ENCODE measurements around the gene CYP1A2.

The CYP1A2 gene

DNA sequence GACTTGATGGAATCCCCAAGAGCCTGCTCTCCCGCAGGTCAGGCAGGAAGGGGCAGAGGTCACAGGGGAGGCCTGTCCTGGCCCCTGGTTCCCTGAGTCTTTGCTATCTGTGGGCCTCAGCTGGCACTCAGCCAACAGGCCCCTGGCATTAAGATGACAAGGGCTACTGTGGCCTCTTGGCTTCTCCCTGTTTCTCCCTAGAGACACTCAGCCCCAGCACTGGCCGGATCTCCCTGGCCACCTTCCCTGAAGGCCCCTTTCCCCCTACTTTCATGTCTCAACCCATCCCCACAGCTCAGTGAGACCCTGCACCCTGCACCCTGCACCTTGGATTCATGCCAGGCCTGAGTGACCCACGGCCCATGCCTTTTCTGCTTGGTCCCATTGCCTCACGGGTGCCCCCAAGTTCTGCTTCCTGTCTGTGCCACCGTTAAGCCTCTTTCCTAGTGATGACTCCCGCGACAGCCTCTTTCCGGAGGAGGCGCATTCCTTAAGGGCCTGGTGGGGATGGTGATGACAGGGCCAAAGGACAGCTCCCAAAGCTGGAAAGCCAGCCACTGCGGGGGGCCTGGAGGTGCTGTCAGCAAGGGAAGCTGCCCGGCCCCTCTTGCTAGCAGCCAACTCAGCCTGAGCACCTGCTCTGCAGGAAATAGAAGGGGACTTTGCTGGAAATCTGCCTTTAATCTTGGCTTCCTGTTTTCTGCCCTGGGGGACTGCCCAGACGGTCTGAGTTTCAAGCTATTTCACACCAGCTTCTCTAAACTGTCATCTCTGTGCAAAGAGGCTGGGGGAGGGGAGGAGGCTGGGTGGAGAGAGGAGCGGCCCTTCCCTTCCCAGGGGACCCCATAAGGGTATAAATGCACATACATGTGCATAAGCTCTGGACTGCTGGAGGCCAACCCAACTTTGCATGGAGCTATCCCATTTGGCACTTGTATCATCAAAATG lies 28.4 kb downstream of the CYP1A2 start:
- H3K27ac ChIP-seq = no peak overlapping the region

DNA sequence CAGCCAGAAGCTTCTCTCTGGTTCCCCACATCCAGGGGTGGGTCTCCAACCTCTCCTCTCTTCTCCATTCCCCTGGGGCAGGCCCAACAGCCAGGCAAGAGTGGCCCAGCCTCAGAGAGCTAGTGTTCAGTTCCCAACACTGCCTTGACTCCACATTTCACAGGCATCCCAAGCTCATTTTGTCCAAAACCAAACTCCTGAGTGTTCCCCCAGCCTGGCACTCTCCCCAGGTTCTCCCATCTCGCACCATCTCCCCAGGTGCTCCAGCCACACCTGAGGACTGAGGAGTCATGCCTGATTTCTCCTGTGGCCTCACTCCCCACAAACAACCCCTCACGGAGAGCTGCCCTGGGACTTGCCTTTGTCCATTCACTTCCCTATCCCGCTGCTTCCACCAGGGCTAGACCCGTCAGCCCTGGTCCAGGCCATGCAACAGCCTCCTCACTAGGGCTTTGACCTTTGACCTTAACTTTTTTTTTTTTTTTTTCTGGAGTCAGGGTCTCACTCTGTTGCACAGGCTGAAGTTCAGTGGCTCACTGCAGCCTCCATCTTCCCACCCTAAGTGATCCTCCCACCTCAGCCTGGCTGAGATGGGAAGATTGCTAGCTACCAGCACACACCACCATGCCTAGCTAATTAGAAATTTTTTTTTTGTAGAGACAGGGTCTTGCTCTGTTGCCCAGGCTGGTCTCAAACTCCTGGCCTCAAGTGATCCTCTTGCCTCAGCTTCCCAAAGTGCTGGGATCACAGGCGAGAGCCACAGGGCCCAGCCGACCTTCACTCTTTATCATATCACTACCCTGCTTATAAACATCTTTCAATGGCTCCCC lies 29.3 kb downstream of the CYP1A2 start:
- no peak overlapping the region for H3K27ac ChIP-seq
- TF ChIP-seq, protein P1, sequence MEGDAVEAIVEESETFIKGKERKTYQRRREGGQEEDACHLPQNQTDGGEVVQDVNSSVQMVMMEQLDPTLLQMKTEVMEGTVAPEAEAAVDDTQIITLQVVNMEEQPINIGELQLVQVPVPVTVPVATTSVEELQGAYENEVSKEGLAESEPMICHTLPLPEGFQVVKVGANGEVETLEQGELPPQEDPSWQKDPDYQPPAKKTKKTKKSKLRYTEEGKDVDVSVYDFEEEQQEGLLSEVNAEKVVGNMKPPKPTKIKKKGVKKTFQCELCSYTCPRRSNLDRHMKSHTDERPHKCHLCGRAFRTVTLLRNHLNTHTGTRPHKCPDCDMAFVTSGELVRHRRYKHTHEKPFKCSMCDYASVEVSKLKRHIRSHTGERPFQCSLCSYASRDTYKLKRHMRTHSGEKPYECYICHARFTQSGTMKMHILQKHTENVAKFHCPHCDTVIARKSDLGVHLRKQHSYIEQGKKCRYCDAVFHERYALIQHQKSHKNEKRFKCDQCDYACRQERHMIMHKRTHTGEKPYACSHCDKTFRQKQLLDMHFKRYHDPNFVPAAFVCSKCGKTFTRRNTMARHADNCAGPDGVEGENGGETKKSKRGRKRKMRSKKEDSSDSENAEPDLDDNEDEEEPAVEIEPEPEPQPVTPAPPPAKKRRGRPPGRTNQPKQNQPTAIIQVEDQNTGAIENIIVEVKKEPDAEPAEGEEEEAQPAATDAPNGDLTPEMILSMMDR (IDR thresholded peaks at IDR 0.05) = no peak
- TF ChIP-seq ZFX (IDR thresholded peaks at IDR 0.05; ENCODE audit: borderline replicate concordance) = no peak

More for the DNA sequence above, 28.4 kb downstream of the CYP1A2 start:
- no peak for TF ChIP-seq ZFX (IDR thresholded peaks at IDR 0.05; ENCODE audit: borderline replicate concordance)
- TF ChIP-seq, protein P1 (IDR thresholded peaks at IDR 0.05) = no peak

DNA sequence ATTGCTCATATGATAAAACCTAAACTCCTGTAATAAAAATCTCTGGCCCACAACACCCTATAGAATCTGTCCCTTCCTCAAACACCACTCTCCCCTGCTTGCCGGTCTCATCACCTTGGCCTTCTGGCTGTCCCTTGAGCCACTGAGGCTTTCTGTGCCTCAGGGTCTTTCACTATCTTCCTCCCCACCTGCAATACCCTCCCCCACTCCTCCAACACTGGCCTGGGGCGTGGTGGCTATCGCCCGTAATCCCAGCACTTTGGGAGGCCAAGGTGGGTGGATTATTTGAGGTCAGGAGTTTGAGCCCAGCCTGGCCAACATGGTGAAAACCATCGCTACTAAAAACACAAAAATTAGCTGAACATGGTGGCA lies 29.9 kb downstream of the CYP1A2 start:
- no peak overlapping the region for H3K27ac ChIP-seq

GRCh38 chr15:74779162-74779648 lies 30.6 kb downstream of the CYP1A2 start:
- no peak overlapping the region for H3K27ac ChIP-seq
- TF ChIP-seq ZFX (IDR thresholded peaks at IDR 0.05; ENCODE audit: borderline replicate concordance) = no peak
- TF ChIP-seq, protein P1 (IDR thresholded peaks at IDR 0.05) = no peak

More for the DNA sequence above, 29.9 kb downstream of the CYP1A2 start:
- TF ChIP-seq ZFX (IDR thresholded peaks at IDR 0.05; ENCODE audit: borderline replicate concordance) = no peak
- TF ChIP-seq, protein P1 (IDR thresholded peaks at IDR 0.05) = no peak

- H3K27ac ChIP-seq = peak overlapping the region; percentile 79
- no peak for TF ChIP-seq ZFX (IDR thresholded peaks at IDR 0.05; ENCODE audit: borderline replicate concordance)
- TF ChIP-seq, protein P1 (IDR thresholded peaks at IDR 0.05) = no peak
These were observed 32.1 kb downstream of the CYP1A2 start for GRCh38 chr15:74780523-74781430.

DNA sequence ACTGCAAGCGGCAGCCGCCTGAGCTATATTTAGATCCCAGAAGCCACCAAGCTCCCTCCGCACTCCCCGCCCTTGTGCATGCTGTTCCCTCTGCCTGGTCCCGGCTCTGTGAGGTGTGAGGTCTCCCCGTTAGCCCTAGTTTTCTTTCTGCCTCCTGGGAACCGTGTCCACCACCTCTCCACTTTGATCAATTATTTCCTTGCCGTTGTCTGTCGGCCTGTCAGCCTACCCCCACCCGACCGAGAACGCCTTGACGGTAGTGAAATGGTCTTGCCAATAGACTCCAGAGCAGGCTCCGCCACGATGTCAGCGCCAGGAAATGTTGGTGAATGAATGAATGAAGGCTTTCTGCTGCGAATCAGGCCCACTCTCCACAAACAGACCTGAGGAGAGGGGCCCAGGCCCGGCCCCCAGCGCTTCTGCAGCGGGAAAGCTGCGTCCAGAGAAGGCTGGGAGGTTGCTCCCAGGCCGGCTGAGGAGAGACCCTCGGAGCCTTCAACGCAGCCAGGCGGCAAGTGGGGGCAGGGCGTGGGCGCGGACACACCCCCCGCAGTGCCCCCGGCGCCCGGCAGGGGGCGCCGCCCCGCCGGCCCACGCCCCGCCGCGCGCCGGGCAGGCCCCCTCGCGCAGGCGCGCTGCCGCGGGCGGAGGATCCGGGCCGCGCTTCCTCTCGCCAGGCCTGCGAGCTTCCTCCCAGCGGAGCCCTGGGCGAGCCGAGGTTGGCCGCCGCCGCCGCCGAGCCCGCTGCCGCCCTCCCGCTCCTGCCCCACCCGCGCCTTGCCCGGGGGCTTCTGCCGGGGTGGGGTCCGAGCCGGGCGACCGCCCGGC lies 33.0 kb downstream of the CYP1A2 start, which contains the start of gene CSK:
Gene CSK (plus strand): TSS at position 650 of the 828 bp plus-strand sequence. CDS start 16,218 bp downstream, outside the sequence.
- TF ChIP-seq, protein P1 (IDR thresholded peaks at IDR 0.05) = peak; percentile 98
- TF ChIP-seq ZFX (IDR thresholded peaks at IDR 0.05; ENCODE audit: borderline replicate concordance) = no peak
- peak within 1 kb of the TSS; percentile 79 for H3K27ac ChIP-seq
